Naive B cell (primary cell): ENCODE measurements around the gene ZNF729. TPM values are rescaled to one million over a fixed set of nuclear protein-coding genes. Genes with fewer than 3 reads are reported as not detected.
"Not testable (repeated sequence)": the region's sequence is repeated elsewhere in the genome, so short reads cannot be mapped to it uniquely, and the experiment has no call there.

ENCODE experiments used
- ATAC-seq, 2 donors: fragments of 150-1000 bp; cut with Tn5 transposase; 2 replicates each; pipeline ENCODE4 v1.10.0; 2021; ENCODE audit warnings: low read depth in 2 of 2, mild to moderate bottlenecking in 2 of 2, moderate library complexity in 2 of 2
- DNase-seq: peaks from one replicate; pipeline ENCODE4 v3.0.0; 2022
- H3K27ac Mint-ChIP-seq, 6 donors: one replicate each; pipeline ENCODE4 v1.8.0; 2020 to 2022; ENCODE audit warnings: mild to moderate bottlenecking in 6 of 6, mixed read lengths in 6 of 6, moderate library complexity in 5 of 6, inconsistent platforms in 2 of 6
- H3K27me3 Mint-ChIP-seq, 3 donors: one replicate each; pipeline ENCODE4 v1.8.0; 2021 to 2022; ENCODE audit warnings: mixed read lengths in 3 of 3, mild to moderate bottlenecking in 1 of 3
- H3K36me3 Mint-ChIP-seq, 2 donors: one replicate each; pipeline ENCODE4 v1.8.0; 2020 to 2022; ENCODE audit warnings: mixed read lengths in 2 of 2, inconsistent platforms in 1 of 2, mild to moderate bottlenecking in 1 of 2
- H3K4me1 Mint-ChIP-seq, 3 donors: one replicate each; pipeline ENCODE4 v1.8.0; 2020 to 2022; ENCODE audit warnings: mixed read lengths in 3 of 3, inconsistent platforms in 1 of 3, mild to moderate bottlenecking in 1 of 3, moderate library complexity in 1 of 3
- H3K4me3 Mint-ChIP-seq, 8 donors: one replicate each; pipeline ENCODE4 v1.8.0; 2020 to 2022; ENCODE audit warnings: mild to moderate bottlenecking in 8 of 8, mixed read lengths in 8 of 8, moderate library complexity in 8 of 8, inconsistent platforms in 2 of 8
- H3K9me3 Mint-ChIP-seq, 7 donors: one replicate each; pipeline ENCODE4 v1.8.0; 2020 to 2022; ENCODE audit warnings: mixed read lengths in 7 of 7, mild to moderate bottlenecking in 5 of 7, inconsistent platforms in 2 of 7, moderate library complexity in 1 of 7
- polyA plus RNA-seq, 6 donors: library from polyadenylated mRNA; unstranded; fragments of 300-500 nt; fragmentation: Illumina TruSeq; gene quantifications; one replicate each; pipeline ENCODE4 v1.2.3, GENCODE V29; 2021; ENCODE audit warnings: low read depth in 6 of 6

Gene ZNF729
- polyA plus RNA-seq, result not detected

- Mint-ChIP-seq H3K4me3 (peak within 1 kb of the TSS in 2 of 8 donors; percentile 56 to 77), H3K36me3 (no peaks in the 10 kb centered on the region), H3K27me3 (peaks cover 0 to 11% (median 0%) of the 10 kb centered on the region in 3 donors), H3K9me3 (peaks cover 0 to 47% (median 27%) of the 10 kb centered on the region in 7 donors), H3K4me1 (no peaks in the 10 kb centered on the region), H3K27ac (peak within 1 kb of the TSS in 1 of 6 donors; percentile 41)
- ATAC-seq (no peak), DNase-seq (no peak)
These were observed at the start of gene ZNF729 for GRCh38 chr19:22286151-22286810. TSS of gene ZNF729 (plus strand) at chr19:22286441. CDS start at chr19:22286526, 85 bp downstream.

GRCh38 chr19:22256856-22257255, 29.4 kb upstream of the ZNF729 start:
- H3K9me3 Mint-ChIP-seq, result peaks cover 8 to 19% (median 13%) of the 10 kb centered on the region in 7 donors
- H3K36me3 Mint-ChIP-seq, result peaks cover 0 to 8% of the 10 kb centered on the region in 2 donors
- DNase-seq (no peak), ATAC-seq (no peak)
- H3K4me1 Mint-ChIP-seq, result no peaks in the 10 kb centered on the region
- no peak overlapping the region for H3K4me3 Mint-ChIP-seq
- H3K27ac Mint-ChIP-seq, result no peak overlapping the region
- H3K27me3 Mint-ChIP-seq, result no peaks in the 10 kb centered on the region

DNA sequence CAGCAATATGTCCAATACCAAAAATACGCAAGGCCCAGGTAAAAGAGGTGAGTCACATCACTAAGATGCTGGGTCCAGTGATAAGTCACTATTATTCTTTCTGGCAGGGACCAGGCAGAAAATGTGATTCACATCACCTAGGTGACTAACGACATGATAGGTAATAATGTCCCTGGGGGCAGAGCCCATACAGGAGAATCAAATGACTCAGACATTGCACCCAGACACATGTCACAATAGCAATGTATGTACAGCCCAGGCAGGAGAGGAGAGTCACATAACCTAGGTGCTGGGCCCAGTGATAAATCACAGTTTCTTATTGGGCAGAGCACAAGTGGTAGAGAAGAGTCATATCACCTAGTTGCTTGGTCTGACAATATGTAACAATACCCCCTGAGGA, 28.9 kb upstream of the ZNF729 start:
- DNase-seq (no peak), ATAC-seq (no peak)
- Mint-ChIP-seq H3K4me3 (no peak overlapping the region), H3K9me3 (peaks cover 7 to 19% (median 13%) of the 10 kb centered on the region in 7 donors), H3K27ac (no peak overlapping the region), H3K36me3 (peaks cover 0 to 8% of the 10 kb centered on the region in 2 donors), H3K4me1 (no peaks in the 10 kb centered on the region), H3K27me3 (no peaks in the 10 kb centered on the region)

- no peak overlapping the region for H3K27ac Mint-ChIP-seq
- no peaks in the 10 kb centered on the region for H3K4me1 Mint-ChIP-seq
- DNase-seq (no peak), ATAC-seq (no peak)
- peaks cover 0 to 8% of the 10 kb centered on the region in 2 donors for H3K36me3 Mint-ChIP-seq
- peak overlapping the region in 1 of 8 donors; percentile 0 for H3K4me3 Mint-ChIP-seq
- peaks cover 7 to 19% (median 13%) of the 10 kb centered on the region in 7 donors for H3K9me3 Mint-ChIP-seq
- no peaks in the 10 kb centered on the region for H3K27me3 Mint-ChIP-seq
These were observed 28.3 kb upstream of the ZNF729 start for GRCh38 chr19:22257916-22258315.

GRCh38 chr19:22260499-22260898, 25.7 kb upstream of the ZNF729 start:
- H3K36me3 Mint-ChIP-seq, result peaks cover 0 to 8% of the 10 kb centered on the region in 2 donors
- DNase-seq, result no peak
- no peak for ATAC-seq
- no peaks in the 10 kb centered on the region for H3K27me3 Mint-ChIP-seq
- H3K27ac Mint-ChIP-seq, result no peak overlapping the region
- H3K4me3 Mint-ChIP-seq, result no peak overlapping the region
- no peaks in the 10 kb centered on the region for H3K4me1 Mint-ChIP-seq
- H3K9me3 Mint-ChIP-seq, result peaks cover 9 to 23% (median 15%) of the 10 kb centered on the region in 7 donors

- Mint-ChIP-seq H3K27ac (no peak overlapping the region), H3K36me3 (peaks cover 0 to 8% of the 10 kb centered on the region in 2 donors), H3K9me3 (peaks cover 9 to 25% (median 15%) of the 10 kb centered on the region in 7 donors), H3K4me3 (no peak overlapping the region), H3K27me3 (no peaks in the 10 kb centered on the region), H3K4me1 (no peaks in the 10 kb centered on the region)
- no peak for ATAC-seq
- DNase-seq, result no peak
These were observed 24.6 kb upstream of the ZNF729 start for GRCh38 chr19:22261596-22261995.

GRCh38 chr19:22263121-22263520, 23.1 kb upstream of the ZNF729 start:
- Mint-ChIP-seq H3K27me3 (no peaks in the 10 kb centered on the region), H3K4me3 (no peak overlapping the region), H3K4me1 (no peaks in the 10 kb centered on the region), H3K27ac (peak overlapping the region in 1 of 6 donors; percentile 77), H3K9me3 (peaks cover 12 to 34% (median 23%) of the 10 kb centered on the region in 7 donors), H3K36me3 (peaks cover 0 to 22% of the 10 kb centered on the region in 2 donors)
- no peak for DNase-seq
- no peak for ATAC-seq

DNA sequence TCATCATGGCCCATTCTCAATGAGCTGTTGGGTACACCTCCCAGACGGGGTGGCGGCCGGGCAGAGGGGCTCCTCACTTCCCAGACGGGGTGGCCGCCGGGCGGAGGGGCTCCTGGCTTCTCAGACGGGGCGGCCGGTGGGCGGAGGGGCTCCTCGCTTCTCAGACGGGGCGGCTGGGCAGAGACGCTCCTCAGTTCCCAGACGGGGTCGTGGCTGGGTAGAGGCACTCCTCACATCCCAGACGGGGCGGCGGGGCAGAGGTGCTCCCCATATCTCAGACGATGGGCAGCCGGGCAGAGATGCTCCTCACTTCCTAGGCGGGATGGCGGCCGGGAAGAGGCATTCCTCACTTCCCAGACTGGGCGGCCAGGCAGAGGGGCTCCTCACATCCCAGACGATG, 35.3 kb downstream of the ZNF729 start:
- DNase-seq, H3K4me3 Mint-ChIP-seq, H3K27ac Mint-ChIP-seq, H3K27me3 Mint-ChIP-seq, ATAC-seq, H3K4me1 Mint-ChIP-seq, H3K36me3 Mint-ChIP-seq: not testable (repeated sequence)
- peaks cover 12 to 58% (median 24%) of the 10 kb centered on the region in 7 donors for H3K9me3 Mint-ChIP-seq

DNA sequence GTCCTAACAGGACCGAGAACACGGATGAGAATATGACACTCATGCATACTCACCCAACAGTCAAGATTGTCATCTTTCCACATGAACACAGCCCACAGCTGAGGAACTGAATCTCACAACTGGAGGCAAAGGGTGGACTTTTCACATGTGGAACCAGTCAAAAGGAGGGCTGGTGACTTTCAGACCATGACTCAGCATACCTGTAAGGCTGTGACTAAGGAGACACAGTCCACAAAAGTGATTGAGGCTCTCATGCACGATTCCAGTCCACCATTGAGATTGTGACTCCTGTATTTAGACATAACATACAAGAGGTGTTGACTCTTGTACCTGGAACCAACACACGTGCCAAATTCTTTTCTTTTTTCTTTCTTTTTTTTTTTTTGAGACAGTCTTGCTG, 40.0 kb downstream of the ZNF729 start:
- Mint-ChIP-seq H3K4me3 (no peak overlapping the region), H3K9me3 (peaks cover 16 to 37% (median 27%) of the 10 kb centered on the region in 7 donors), H3K4me1 (no peaks in the 10 kb centered on the region), H3K27ac (no peak overlapping the region), H3K36me3 (peaks cover 0 to 9% of the 10 kb centered on the region in 2 donors), H3K27me3 (no peaks in the 10 kb centered on the region)
- no peak for DNase-seq
- no peak for ATAC-seq

DNA sequence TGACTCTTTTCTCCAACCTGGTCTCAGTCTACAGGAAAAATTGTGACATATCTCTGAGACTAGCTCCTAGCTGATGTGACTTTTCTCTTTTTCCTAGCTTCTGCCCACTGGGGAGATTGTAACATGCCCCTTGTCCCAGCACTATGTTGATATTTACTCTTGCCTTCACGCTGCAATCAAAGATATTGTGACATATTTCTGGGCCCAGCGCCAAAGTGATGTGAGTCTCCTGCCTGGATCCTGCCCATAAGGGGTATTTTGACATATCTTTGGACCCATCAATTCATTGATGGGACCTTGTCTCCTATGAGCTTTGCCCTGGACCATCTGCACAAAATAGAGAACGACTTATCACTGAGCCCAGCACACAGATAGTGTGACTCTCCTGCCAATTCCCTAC, 41.1 kb downstream of the ZNF729 start:
- ATAC-seq, result no peak

GRCh38 chr19:22331521-22331920, 45.3 kb downstream of the ZNF729 start:
- peaks cover 7 to 28% (median 19%) of the 10 kb centered on the region in 7 donors for H3K9me3 Mint-ChIP-seq
- H3K4me1 Mint-ChIP-seq, result no peaks in the 10 kb centered on the region
- no peak for DNase-seq
- H3K4me3 Mint-ChIP-seq, result peak overlapping the region in 1 of 8 donors; percentile 11
- ATAC-seq, result no peak
- no peaks in the 10 kb centered on the region for H3K27me3 Mint-ChIP-seq
- H3K27ac Mint-ChIP-seq, result no peak overlapping the region
- no peaks in the 10 kb centered on the region for H3K36me3 Mint-ChIP-seq

More for the DNA sequence above, 41.1 kb downstream of the ZNF729 start:
- Mint-ChIP-seq H3K9me3 (peaks cover 15 to 36% (median 27%) of the 10 kb centered on the region in 7 donors), H3K27me3 (no peaks in the 10 kb centered on the region), H3K36me3 (peaks cover 0 to 9% of the 10 kb centered on the region in 2 donors), H3K27ac (no peak overlapping the region), H3K4me3 (no peak overlapping the region), H3K4me1 (no peaks in the 10 kb centered on the region)
- no peak for DNase-seq

GRCh38 chr19:22332924-22333323, 46.7 kb downstream of the ZNF729 start:
- ATAC-seq, result no peak
- Mint-ChIP-seq H3K4me3 (no peak overlapping the region), H3K4me1 (no peaks in the 10 kb centered on the region), H3K36me3 (no peaks in the 10 kb centered on the region), H3K27ac (no peak overlapping the region), H3K9me3 (peaks cover 7 to 33% (median 13%) of the 10 kb centered on the region in 7 donors), H3K27me3 (no peaks in the 10 kb centered on the region)
- no peak for DNase-seq

GRCh38 chr19:22335716-22336115, 49.5 kb downstream of the ZNF729 start:
- Mint-ChIP-seq H3K9me3 (peaks cover 5 to 29% (median 13%) of the 10 kb centered on the region in 7 donors), H3K27ac (no peak overlapping the region), H3K4me1 (no peaks in the 10 kb centered on the region), H3K27me3 (no peaks in the 10 kb centered on the region), H3K36me3 (no peaks in the 10 kb centered on the region), H3K4me3 (no peak overlapping the region)
- DNase-seq (no peak), ATAC-seq (no peak)

- H3K4me3 Mint-ChIP-seq, result no peak overlapping the region
- no peaks in the 10 kb centered on the region for H3K27me3 Mint-ChIP-seq
- ATAC-seq (no peak), DNase-seq (no peak)
- H3K36me3 Mint-ChIP-seq, result peaks cover 0 to 5% of the 10 kb centered on the region in 2 donors
- H3K27ac Mint-ChIP-seq, result no peak overlapping the region
- H3K4me1 Mint-ChIP-seq, result no peaks in the 10 kb centered on the region
- peaks cover 4 to 49% (median 31%) of the 10 kb centered on the region in 7 donors for H3K9me3 Mint-ChIP-seq
These were observed 68.4 kb downstream of the ZNF729 start for GRCh38 chr19:22354665-22355064.
